B cell (primary cell): ENCODE results near the gene COL1A1. TPM values are rescaled to one million over a fixed set of nuclear protein-coding genes. Genes with fewer than 3 reads are reported as not detected.

Experiments used
- ATAC-seq: fragments of 200-7000 bp; cut with Tn5 transposase; one replicate; pipeline ENCODE4 v1.10.0; 2021; ENCODE audit warnings: low read depth, mild to moderate bottlenecking, moderate number of reproducible peaks, moderate library complexity
- CTCF ChIA-PET: fragments of 350-600 bp; sonication (Branson Sonifier 250); formaldehyde crosslinking; loops from one replicate; lab custom pipeline; 2021; ENCODE audit warnings: antibody characterized with exemption, inconsistent platforms; lab: Charles Lee
- POLR2A ChIA-PET: fragments of 350-600 bp; sonication (Branson Sonifier 250); formaldehyde crosslinking; loops from one replicate; lab custom pipeline; 2021; ENCODE audit warnings: antibody characterized with exemption; lab: Charles Lee
- DNase-seq: peaks from one replicate; pipeline ENCODE4 v3.0.0; 2013
- H2AFZ ChIP-seq: 2 replicates; pipeline ENCODE4 v1.6.1; 2012; ENCODE audit warnings: mild to moderate bottlenecking, low read depth, low read length; ENCODE audit not compliant: insufficient read depth, poor library complexity, severe bottlenecking
- H3K27ac ChIP-seq, 2 donors: 1 replicate in 1 of 2; 2 replicates in 1 of 2; pipeline ENCODE4 v1.5.1; 2012 to 2013; ENCODE audit warnings: low read length in 2 of 2, mild to moderate bottlenecking in 2 of 2, moderate library complexity in 1 of 2
- H3K27me3 ChIP-seq, 4 experiments: fragments of 200-600 bp in 1 of 4; sonication (generic) in 1 of 4; replicated peaks in 1 of 4; 1 replicate in 2 of 4; 2 replicates in 2 of 4; pipeline versions ENCODE4 v1.6.1 to v1.7.0; 2013 to 2016; ENCODE audit warnings: low read length in 3 of 4, mild to moderate bottlenecking in 2 of 4, mixed read lengths in 1 of 4, moderate library complexity in 1 of 4; ENCODE audit not compliant: insufficient read depth in 4 of 4, control insufficient read depth in 3 of 4; ENCODE audit errors: control extremely low read depth in 1 of 4
- H3K36me3 ChIP-seq, 2 experiments: replicated peaks in 1 of 2; 1 replicate in 1 of 2; 2 replicates in 1 of 2; pipeline versions ENCODE4 v1.6.1 to v1.7.1; 2013; ENCODE audit warnings: low read length in 1 of 2; ENCODE audit not compliant: insufficient read depth in 2 of 2, control insufficient read depth in 1 of 2; ENCODE audit errors: control extremely low read depth in 1 of 2, extremely low read depth in 1 of 2
- H3K4me1 ChIP-seq, 2 donors: fragments of 200-600 bp in 1 of 2; sonication (generic) in 1 of 2; 1 replicate in 1 of 2; 2 replicates in 1 of 2; pipeline versions ENCODE4 v1.5.1 to v1.6.1; 2013 to 2017; ENCODE audit warnings: low read length in 2 of 2; ENCODE audit not compliant: control insufficient read depth in 2 of 2, insufficient read depth in 2 of 2
- H3K4me2 ChIP-seq: replicated peaks from 2 replicates; pipeline ENCODE3; 2012; ENCODE audit warnings: mild to moderate bottlenecking, low read depth, low read length; ENCODE audit not compliant: poor library complexity, severe bottlenecking
- H3K4me3 ChIP-seq, 5 experiments: fragments of 200-600 bp in 1 of 5; sonication (generic) in 1 of 5; 1 replicate in 3 of 5; 2 replicates in 2 of 5; pipeline versions ENCODE4 v1.5.1 to v1.7.0; 2011 to 2016; ENCODE audit warnings: low read length in 4 of 5, mild to moderate bottlenecking in 4 of 5, low read depth in 2 of 5, control low read depth in 1 of 5, moderate library complexity in 1 of 5; ENCODE audit not compliant: insufficient read depth in 1 of 5; ENCODE audit errors: control extremely low read depth in 1 of 5, extremely low read depth in 1 of 5
- H3K79me2 ChIP-seq: fragments of 200-600 bp; sonication (generic); one replicate; pipeline ENCODE4 v1.6.0; 2016; ENCODE audit warnings: low read length; ENCODE audit not compliant: control insufficient read depth, insufficient read depth
- H3K9ac ChIP-seq: fragments of 200-600 bp; sonication (generic); 2 replicates; pipeline ENCODE4 v1.6.1; 2017; ENCODE audit warnings: mild to moderate bottlenecking, low read length, moderate library complexity
- H3K9me3 ChIP-seq, 3 donors: one replicate each; pipeline versions ENCODE4 v1.6.1 to v1.7.1; 2013; ENCODE audit warnings: low read length in 2 of 3; ENCODE audit not compliant: control insufficient read depth in 2 of 3, insufficient read depth in 1 of 3; ENCODE audit errors: control extremely low read depth in 1 of 3
- H4K20me1 ChIP-seq: 2 replicates; pipeline ENCODE4 v1.6.0; 2012; ENCODE audit warnings: mild to moderate bottlenecking, low read length; ENCODE audit not compliant: insufficient read depth, control insufficient read depth, poor library complexity, severe bottlenecking
- H3K27ac Mint-ChIP-seq: one replicate; pipeline ENCODE4 v1.8.0; 2021; ENCODE audit warnings: mixed read lengths
- H3K27me3 Mint-ChIP-seq: one replicate; pipeline ENCODE4 v1.8.0; 2021; ENCODE audit warnings: mixed read lengths
- H3K4me1 Mint-ChIP-seq: one replicate; pipeline ENCODE4 v1.8.0; 2021; ENCODE audit warnings: mixed read lengths
- H3K4me3 Mint-ChIP-seq: one replicate; pipeline ENCODE4 v1.8.0; 2021; ENCODE audit warnings: mixed read lengths
- H3K9me3 Mint-ChIP-seq: one replicate; pipeline ENCODE4 v1.8.0; 2022; ENCODE audit warnings: mixed read lengths; ENCODE audit not compliant: insufficient read depth
- CTCF ChIP-seq: fragments of 200-600 bp; IDR thresholded peaks from one replicate; pipeline ENCODE4 v1.8.0; 2022; ENCODE audit warnings: antibody characterized with exemption, mild to moderate bottlenecking
- EZH2 ChIP-seq: IDR thresholded peaks from 2 replicates; pipeline ENCODE4 v1.6.1; 2012; ENCODE audit warnings: borderline replicate concordance, low read depth, mild to moderate bottlenecking, moderate library complexity, low read length; ENCODE audit not compliant: insufficient read depth, poor library complexity, severe bottlenecking
- WGBS: methylation state at CpG from one replicate; pipeline ENCODE4 v1.1.5; 2013; ENCODE audit warnings: missing lambda C conversion rate; ENCODE audit not compliant: insufficient coverage; 5-methylcytosine and 5-hydroxymethylcytosine counted together
- intact Hi-C: fragments of 100-400 bp; cut with micrococcal nuclease; formaldehyde crosslinking; loops from one replicate; pipeline ENCODE4 v1.10.0; 2022
- polyA plus RNA-seq: library from polyadenylated mRNA; depleted of rRNA; stranded (reverse); fragments of >200 nt; gene quantifications from 2 replicates; pipeline ENCODE4 v1.2.3, GENCODE V29; 2012
- total RNA-seq, 2 donors: library from RNA; stranded (reverse); fragments of 120-200 nt in 1 of 2; gene quantifications; 1 replicate in 1 of 2; 2 replicates in 1 of 2; pipeline versions ENCODE4 v1.2.3 to v1.2.4, GENCODE V29; 2013 to 2022

Gene COL1A1
- total and polyA plus RNA-seq, 2 donors (not counting 1 experiment from before 2014, with no cell fraction given): 0.66 to 9.1 TPM

GRCh38 chr17:50209472-50210239 is 8.2 kb upstream of the COL1A1 start:
- H3K27me3 ChIP-seq: peaks cover 0 to 28% (median 8%) of the 10 kb centered on the region in 4 experiments
- CTCF ChIA-PET: interaction anchor here (1.0 kb wide), 1 partner anchor 10 kb away, joined by 7 read pairs; no protein-coding TSS in a partner anchor
- no peak overlapping the region for H3K9ac ChIP-seq
- 93% methylated on average over 10 of the region's 16 CpGs for WGBS
- no peaks in the 10 kb centered on the region for H3K36me3 ChIP-seq
- no peak overlapping the region for H2AFZ ChIP-seq
- H4K20me1 ChIP-seq: no peaks in the 10 kb centered on the region
- Mint-ChIP-seq H3K4me3 (no peak overlapping the region), H3K4me1 (peaks cover 12% of the 10 kb centered on the region), H3K27me3 (peaks cover 54% of the 10 kb centered on the region), H3K9me3 (no peaks in the 10 kb centered on the region), H3K27ac (no peak overlapping the region)
- POLR2A ChIA-PET: no interaction called here
- H3K27ac ChIP-seq: no peak overlapping the region
- intact Hi-C loops: no loop called here
- ATAC-seq (no peak), DNase-seq (no peak)
- H3K4me3 ChIP-seq: no peak overlapping the region
- no peak overlapping the region for H3K4me2 ChIP-seq
- peaks cover 0 to 3% (median 0%) of the 10 kb centered on the region in 3 donors for H3K9me3 ChIP-seq
- H3K79me2 ChIP-seq: no peaks in the 10 kb centered on the region
- H3K4me1 ChIP-seq: peaks cover 8% of the 10 kb centered on the region in 2 donors
- TF ChIP-seq EZH2: no peak
- no peak for TF ChIP-seq CTCF

GRCh38 chr17:50209133-50209471 is 7.7 kb upstream of the COL1A1 start:
- Histone ChIP-seq H2AFZ (no peak overlapping the region), H3K79me2 (no peaks in the 10 kb centered on the region), H4K20me1 (no peaks in the 10 kb centered on the region), H3K27me3 (peaks cover 0 to 32% (median 7%) of the 10 kb centered on the region in 4 experiments), H3K4me3 (no peak overlapping the region), H3K27ac (no peak overlapping the region), H3K36me3 (no peaks in the 10 kb centered on the region), H3K4me1 (peaks cover 8% of the 10 kb centered on the region in 2 donors), H3K4me2 (no peak overlapping the region), H3K9me3 (peaks cover 0 to 3% (median 0%) of the 10 kb centered on the region in 3 donors), H3K9ac (no peak overlapping the region)
- WGBS: 100% methylated on average over 3 of the region's 6 CpGs
- intact Hi-C loops: no loop called here
- H3K4me3 Mint-ChIP-seq: no peak overlapping the region
- ChIA-PET POLR2A (no interaction called here), CTCF (interaction anchor here (1.0 kb wide), 1 partner anchor 9 kb away, joined by 7 read pairs; no protein-coding TSS in a partner anchor)
- ATAC-seq: no peak
- H3K27me3 Mint-ChIP-seq: peaks cover 57% of the 10 kb centered on the region
- no peak overlapping the region for H3K27ac Mint-ChIP-seq
- peaks cover 12% of the 10 kb centered on the region for H3K4me1 Mint-ChIP-seq
- DNase-seq: no peak
- TF ChIP-seq EZH2 (no peak), CTCF (no peak)
- no peaks in the 10 kb centered on the region for H3K9me3 Mint-ChIP-seq
